GM19463 (cell line): Measurements from ENCODE around the gene SLC13A3.

Experiments used
- ATAC-seq: cut with Tn5 transposase; IDR thresholded peaks from one replicate; pipeline ENCODE4 v1.9.1; 2021; ENCODE audit warnings: mild to moderate bottlenecking, moderate library complexity; ENCODE audit not compliant: unreplicated experiment

Gene SLC13A3

DNA sequence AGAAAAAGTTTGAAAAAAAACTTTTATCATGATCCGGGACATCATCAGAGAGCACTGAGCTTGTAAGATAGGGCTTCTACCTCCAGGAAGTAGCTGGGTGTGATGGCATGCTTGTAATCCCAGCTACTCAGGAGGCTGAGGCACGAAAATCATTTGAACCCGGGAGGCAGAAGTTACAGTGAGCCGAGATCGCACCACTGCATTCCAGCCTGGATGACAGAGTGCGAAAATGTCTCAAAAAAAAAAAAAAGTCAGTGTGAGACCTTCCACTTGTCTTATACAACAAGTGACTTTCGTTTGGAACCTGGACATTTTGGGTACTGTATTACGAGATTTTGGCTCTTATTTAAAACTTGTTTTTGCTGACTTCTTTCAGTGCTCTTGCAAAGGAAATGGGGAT is 5.9 kb upstream of the SLC13A3 start:
- no peak for ATAC-seq

DNA sequence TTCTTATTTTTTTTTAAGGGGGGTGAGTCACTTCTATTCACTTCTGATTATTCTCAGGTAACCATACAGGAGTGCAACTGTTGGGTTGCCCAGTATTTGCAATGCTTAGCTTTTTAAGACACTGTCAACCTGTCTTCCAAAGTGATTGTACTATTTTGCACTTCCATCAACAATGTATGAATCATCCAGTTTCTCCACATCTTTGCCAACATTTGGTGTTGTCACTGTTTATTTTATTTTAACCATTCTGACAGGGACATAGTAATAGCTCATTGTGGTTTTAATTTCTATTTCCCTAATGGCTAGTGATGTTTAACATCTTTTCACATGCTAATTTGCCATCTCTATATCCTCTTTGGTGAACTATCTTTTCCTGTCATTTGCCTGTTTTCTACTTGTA is 1.4 kb upstream of the SLC13A3 start:
- no peak for ATAC-seq

- ATAC-seq, result no peak
These were observed 626 bp downstream of the SLC13A3 start for GRCh38 chr20:46650575-46651090.

- no peak for ATAC-seq
These were observed 1.2 kb downstream of the SLC13A3 start for GRCh38 chr20:46649965-46650542.

DNA sequence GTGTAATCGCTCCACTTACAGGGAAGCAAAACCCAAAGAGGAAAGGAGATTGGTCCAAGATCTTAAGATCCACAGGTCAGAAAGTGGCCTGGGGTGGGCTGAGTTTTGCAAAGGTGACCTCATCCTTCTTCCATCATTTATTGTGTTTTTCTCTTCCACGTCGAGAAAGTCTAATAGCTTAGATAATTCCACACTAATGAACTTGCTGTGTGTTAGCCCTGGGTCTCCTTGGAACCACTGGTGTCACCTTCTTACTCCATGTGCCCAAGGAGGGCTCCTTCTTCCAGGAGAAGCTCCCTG is 1.7 kb downstream of the SLC13A3 start:
- no peak for ATAC-seq

- ATAC-seq, result no peak
These were observed 2.2 kb downstream of the SLC13A3 start for GRCh38 chr20:46648903-46649649.

DNA sequence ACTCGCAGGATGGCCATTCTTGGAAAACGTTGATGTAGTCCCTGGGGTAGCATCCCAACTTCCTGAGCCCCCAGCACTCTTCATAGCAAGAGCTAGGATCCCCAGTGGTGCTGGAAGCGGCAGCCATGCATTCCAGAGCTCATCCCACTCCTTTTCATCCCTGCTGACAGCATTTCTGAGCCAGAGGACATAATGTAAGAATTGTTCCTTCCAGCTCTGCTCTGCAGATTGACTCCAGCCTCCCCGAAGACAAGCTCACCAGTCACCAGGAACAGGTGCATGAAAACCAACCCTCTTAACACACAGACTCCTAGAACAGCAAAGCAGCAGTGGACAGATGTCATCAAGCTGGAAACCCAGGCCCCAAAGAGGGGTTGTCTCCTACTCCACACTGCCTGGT is 3.8 kb downstream of the SLC13A3 start:
- no peak for ATAC-seq

- no peak for ATAC-seq
These were observed 4.4 kb downstream of the SLC13A3 start for GRCh38 chr20:46646659-46647380.

DNA sequence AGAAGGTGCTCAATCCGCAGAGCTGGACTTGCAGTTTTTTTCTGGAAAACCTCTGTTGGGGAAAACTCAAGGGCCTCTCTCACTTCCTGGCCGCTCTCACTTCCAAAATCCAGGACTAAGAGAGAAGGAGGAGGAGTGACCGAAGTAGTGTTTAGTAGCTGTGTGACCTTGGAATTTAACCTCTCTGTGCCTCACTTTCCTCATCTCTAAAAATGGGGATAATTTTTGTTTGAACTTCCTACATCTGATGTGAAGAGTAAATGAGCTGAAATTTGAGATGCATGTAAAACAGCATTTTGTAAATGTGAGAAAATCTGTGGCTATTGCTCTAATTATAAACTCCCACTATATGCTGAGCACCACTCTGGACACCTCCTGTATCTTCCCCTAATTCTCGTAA is 5.1 kb downstream of the SLC13A3 start:
- no peak for ATAC-seq

DNA sequence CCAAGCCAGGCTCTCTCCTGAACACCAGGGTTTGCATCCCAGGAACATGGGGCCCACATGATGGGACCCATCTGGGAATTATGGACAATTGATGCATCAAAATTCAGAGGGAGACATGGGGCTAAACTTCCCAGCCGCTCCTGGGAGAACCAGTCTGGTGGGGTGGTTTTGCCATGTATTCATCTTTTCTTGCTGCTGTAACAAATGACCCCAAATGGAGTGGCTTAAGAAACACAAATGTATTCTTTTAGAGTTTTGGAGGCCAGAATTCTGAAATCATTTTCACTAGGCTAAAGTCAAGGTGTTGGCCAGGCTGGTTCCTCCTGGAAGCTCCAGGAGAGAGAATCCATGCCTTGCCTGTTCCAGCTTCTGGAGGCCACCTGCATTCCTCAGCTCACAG is 6.5 kb downstream of the SLC13A3 start:
- ATAC-seq, result no peak

GRCh38 chr20:46644160-46644559 is 7.1 kb downstream of the SLC13A3 start:
- no peak for ATAC-seq

- no peak for ATAC-seq
These were observed 8.3 kb downstream of the SLC13A3 start for GRCh38 chr20:46642969-46643343.

- no peak for ATAC-seq
These were observed 8.8 kb downstream of the SLC13A3 start for GRCh38 chr20:46642265-46642968.

- no peak for ATAC-seq
These were observed 9.8 kb downstream of the SLC13A3 start for GRCh38 chr20:46641424-46641823.

DNA sequence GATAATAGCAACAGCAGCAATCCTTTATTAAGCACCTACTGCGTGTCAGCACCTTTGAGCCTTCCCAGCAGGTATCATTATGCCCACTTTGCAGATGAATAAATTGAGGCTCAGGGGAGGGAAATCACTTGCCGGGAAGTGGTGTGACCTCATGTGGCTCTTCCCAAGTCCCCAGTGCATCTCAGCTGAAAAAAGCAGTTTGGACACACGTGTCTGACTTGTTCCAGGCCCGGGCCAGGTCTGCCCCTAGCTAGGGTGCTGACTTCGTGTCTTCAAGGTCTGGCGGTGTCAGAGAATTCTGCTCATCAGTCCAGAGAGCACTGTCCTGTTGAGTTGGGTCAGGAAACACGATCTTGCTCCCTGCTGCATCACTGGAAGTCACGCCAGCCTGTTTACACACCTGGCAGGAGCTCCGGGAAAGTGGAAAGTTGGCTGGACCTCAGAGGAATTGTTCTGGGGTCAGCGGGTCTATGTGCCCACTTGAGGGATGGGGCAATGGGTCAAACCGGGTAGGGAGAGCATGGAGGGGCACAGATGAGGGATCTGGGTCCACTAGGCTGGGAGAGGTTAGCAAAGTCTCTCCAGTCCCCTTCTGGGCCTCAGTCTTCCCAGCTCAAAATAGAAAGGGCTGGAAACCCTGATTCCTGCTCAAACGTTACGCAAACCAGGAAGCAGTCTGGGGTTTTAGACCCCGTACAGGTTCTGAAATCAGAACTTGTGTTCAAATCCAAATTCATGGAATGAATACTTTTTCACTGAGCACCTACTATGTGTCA is 10.5 kb downstream of the SLC13A3 start:
- ATAC-seq, result no peak

GRCh38 chr20:46640044-46640443 is 11.2 kb downstream of the SLC13A3 start:
- ATAC-seq, result no peak

DNA sequence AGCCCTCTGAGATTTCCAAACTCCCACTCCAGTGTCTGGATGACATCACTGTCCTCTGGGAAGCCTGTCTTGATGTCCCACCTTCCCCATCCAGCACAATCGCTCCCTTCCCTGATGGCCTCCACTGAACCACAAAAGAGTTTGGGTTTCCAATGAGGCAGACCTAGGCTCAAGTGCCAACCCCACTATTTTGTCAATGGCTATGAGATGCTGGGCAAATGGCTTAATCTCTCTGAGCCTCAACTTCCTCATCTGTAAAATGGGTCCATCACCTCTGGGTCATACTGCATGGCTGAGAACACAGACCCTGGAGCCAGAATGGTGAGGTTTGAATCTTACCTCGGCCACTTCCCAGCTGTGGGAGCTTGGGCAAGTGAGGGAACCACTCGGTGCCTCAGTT is 11.7 kb downstream of the SLC13A3 start:
- ATAC-seq, result no peak

- ATAC-seq, result no peak
These were observed 12.4 kb downstream of the SLC13A3 start for GRCh38 chr20:46638898-46639274.

DNA sequence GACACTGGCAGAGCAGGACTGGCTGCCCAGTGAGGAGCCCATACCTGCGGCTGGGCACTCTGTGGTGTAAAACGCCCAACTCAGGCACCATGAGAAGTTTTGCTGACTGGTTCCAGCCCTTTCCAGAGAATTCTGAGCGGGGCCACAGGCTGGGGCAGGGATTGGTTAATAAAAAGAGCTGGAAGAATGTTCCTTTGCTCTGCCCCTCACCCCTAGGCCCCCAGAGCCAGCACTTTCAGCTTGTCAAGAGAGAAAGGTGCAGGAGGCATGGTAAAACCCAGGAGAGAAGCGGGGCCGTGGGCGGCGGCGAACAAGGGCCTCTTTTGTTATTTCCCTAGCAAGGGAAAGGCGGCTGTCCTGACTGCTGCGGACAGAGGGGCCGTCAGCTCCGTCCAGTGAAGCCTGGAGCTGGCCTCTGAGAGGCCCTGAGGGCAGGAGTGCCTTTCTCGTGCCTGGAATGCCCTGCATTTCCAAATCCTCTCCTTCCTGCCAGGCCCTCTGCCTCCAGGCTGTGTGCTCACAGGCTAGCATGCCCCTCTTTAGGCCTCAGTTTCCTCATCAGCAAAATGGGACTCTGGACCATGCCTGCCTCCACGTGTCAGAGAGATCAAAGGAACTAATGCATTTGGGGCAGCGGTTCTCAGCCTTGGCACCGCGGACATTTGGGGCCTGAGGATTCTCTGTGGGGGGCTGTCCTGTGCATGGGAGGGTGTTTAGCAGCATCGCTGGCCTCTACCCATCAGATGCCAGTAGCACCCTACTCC is 12.9 kb downstream of the SLC13A3 start:
- ATAC-seq, result no peak
